Endothelial cell of umbilical vein (primary cell): ENCODE results near the gene PDE4B. TPM values are rescaled to one million over a fixed set of nuclear protein-coding genes. Genes with fewer than 3 reads are reported as not detected.

Experiments used
- BruUV-seq: library from RNA; stranded (reverse); fragments of 400-500 nt; replicated peaks from 2 replicates; lab custom pipeline; 2021; lab: Mats Ljungman, UMichigan
- CTCF ChIA-PET: fragments of 300-600, 350-600 bp; sonication (Branson Sonifier 250); formaldehyde crosslinking; loops from one replicate; lab custom pipeline; 2021; ENCODE audit warnings: antibody characterized with exemption, inconsistent platforms; lab: Charles Lee
- POLR2A ChIA-PET: fragments of 300-600, 350-600 bp; sonication (Branson Sonifier 250); formaldehyde crosslinking; loops from one replicate; lab custom pipeline; 2021; ENCODE audit warnings: antibody characterized with exemption, inconsistent platforms; lab: Charles Lee
- DNase-seq: peaks from one replicate; pipeline ENCODE4 v3.0.0-alpha.2; 2011; ENCODE audit warnings: low read depth, low spot score
- FAIRE-seq: peaks from 2 replicates; lab custom pipeline; 2011; peaks lifted over from hg19 to GRCh38; lab: Jason Lieb, UNC
- H2AFZ ChIP-seq: 2 replicates; pipeline ENCODE4 v1.6.0; 2012; ENCODE audit warnings: low read depth, low read length, control low read depth, inconsistent platforms
- H3K27ac ChIP-seq: 2 replicates; pipeline ENCODE4 v1.5.1; 2011; ENCODE audit warnings: low read depth, mild to moderate bottlenecking, control low read depth, low read length, moderate library complexity; ENCODE audit not compliant: insufficient read depth
- H3K27me3 ChIP-seq, 2 experiments: 2 replicates each; pipeline versions ENCODE4 v1.6.0 to v1.6.1; 2011; ENCODE audit warnings: low read length in 2 of 2, mixed read lengths in 1 of 2; ENCODE audit not compliant: control insufficient read depth in 2 of 2, insufficient read depth in 2 of 2
- H3K36me3 ChIP-seq, 2 experiments: 2 replicates in 1 of 2; 3 replicates in 1 of 2; pipeline ENCODE4 v1.5.1; 2011; ENCODE audit warnings: low read length in 2 of 2, mild to moderate bottlenecking in 1 of 2, moderate library complexity in 1 of 2; ENCODE audit not compliant: control insufficient read depth in 2 of 2, insufficient read depth in 2 of 2; ENCODE audit errors: extremely low read depth in 1 of 2
- H3K4me1 ChIP-seq: 3 replicates; pipeline ENCODE4 v1.5.1; 2011; ENCODE audit warnings: mild to moderate bottlenecking, low read length; ENCODE audit not compliant: control insufficient read depth, insufficient read depth; ENCODE audit errors: extremely low read depth
- H3K4me2 ChIP-seq: 2 replicates; pipeline ENCODE4 v1.6.1; 2011; ENCODE audit warnings: low read length, control low read depth, mixed read lengths; ENCODE audit not compliant: insufficient read depth
- H3K4me3 ChIP-seq, 3 experiments: fragments of 200-600 bp in 1 of 3; sonication (generic), shearing (Covaris generic) in 1 of 3; replicated peaks in 1 of 3; 2 replicates each; pipeline ENCODE4 v1.5.1; 2011 to 2016; ENCODE audit warnings: control low read depth in 3 of 3, low read length in 3 of 3, mild to moderate bottlenecking in 2 of 3, inconsistent platforms in 1 of 3, low read depth in 1 of 3, moderate library complexity in 1 of 3; ENCODE audit not compliant: insufficient read depth in 1 of 3
- H3K79me2 ChIP-seq: 2 replicates; pipeline ENCODE4 v1.6.0; 2012; ENCODE audit warnings: low read length, inconsistent platforms; ENCODE audit not compliant: control insufficient read depth, insufficient read depth
- H3K9ac ChIP-seq: replicated peaks from 2 replicates; pipeline ENCODE3; 2011; ENCODE audit warnings: low read length, control low read depth; ENCODE audit not compliant: insufficient read depth; ENCODE audit errors: extremely low read depth
- H3K9me1 ChIP-seq: replicated peaks from 3 replicates; pipeline ENCODE4 v1.6.0; 2011; ENCODE audit warnings: mild to moderate bottlenecking, low read length; ENCODE audit not compliant: control insufficient read depth, insufficient read depth; ENCODE audit errors: extremely low read depth
- H3K9me3 ChIP-seq: replicated peaks from 2 replicates; pipeline ENCODE4 v1.5.1; 2012; ENCODE audit warnings: low read length, inconsistent platforms; ENCODE audit not compliant: control insufficient read depth, insufficient read depth
- H4K20me1 ChIP-seq: replicated peaks from 2 replicates; pipeline ENCODE3; 2011; ENCODE audit warnings: mild to moderate bottlenecking, low read length; ENCODE audit not compliant: control insufficient read depth, insufficient read depth; ENCODE audit errors: extremely low read depth
- EZH2 ChIP-seq: IDR thresholded peaks from 2 replicates; pipeline ENCODE4 v1.6.1; 2012; ENCODE audit warnings: borderline replicate concordance, low read depth, mild to moderate bottlenecking, moderate library complexity, low read length, inconsistent platforms; ENCODE audit not compliant: severe bottlenecking
- FOS ChIP-seq: IDR thresholded peaks from 2 replicates; pipeline ENCODE4 v1.6.1; 2011; ENCODE audit warnings: mild to moderate bottlenecking, low read length, moderate library complexity, borderline replicate concordance; ENCODE audit not compliant: insufficient read depth
- GATA2 ChIP-seq: IDR thresholded peaks from 2 replicates; pipeline ENCODE4 v1.7.0; 2011; ENCODE audit warnings: low read depth, mild to moderate bottlenecking, moderate library complexity, mixed read lengths, low read length; ENCODE audit not compliant: insufficient read length, insufficient read depth
- JUN ChIP-seq: IDR thresholded peaks from 2 replicates; pipeline ENCODE4 v1.6.1; 2011; ENCODE audit warnings: borderline replicate concordance, low read depth; ENCODE audit not compliant: insufficient read length, insufficient read depth
- MYC ChIP-seq: IDR thresholded peaks from one replicate; pipeline ENCODE4 v1.6.1; 2011; ENCODE audit warnings: mild to moderate bottlenecking, low read depth, low read length
- POLR2A ChIP-seq: IDR thresholded peaks from 2 replicates; pipeline ENCODE4 v1.6.1; 2012; ENCODE audit warnings: low read depth, mild to moderate bottlenecking, control low read depth, low read length
- POLR2AphosphoS5 ChIP-seq: IDR thresholded peaks from 2 replicates; pipeline ENCODE4 v1.6.1; 2012; ENCODE audit warnings: low read depth, mild to moderate bottlenecking, control low read depth, low read length, moderate library complexity; ENCODE audit not compliant: insufficient read depth
- dilution Hi-C: fragments of 300-500 bp; cut with MboI; formaldehyde crosslinking; loops from one replicate; pipeline ENCODE4 v1.15.0; 2019; ENCODE audit warnings: low sequenced_read_pairs; ENCODE audit not compliant: extremely low pct_ligation_motif_present
- intact Hi-C: fragments of 100-400 bp; cut with micrococcal nuclease; formaldehyde crosslinking; loops from one replicate; pipeline ENCODE4 v1.10.0; 2022
- polyA plus RNA-seq, 4 experiments: library from polyadenylated mRNA; depleted of rRNA in 3 of 4; stranded (reverse) in 3 of 4; unstranded in 1 of 4; fragments of >200 nt; gene quantifications; 2 replicates each; pipeline versions ENCODE4 v1.2.1 to v1.2.3, GENCODE V29; 2011 to 2012; ENCODE audit warnings: missing spikeins in 1 of 4
- total RNA-seq: library from RNA; stranded (reverse); gene quantifications from 2 replicates; pipeline ENCODE4 v1.2.3, GENCODE V29; 2021
- TF ChIP-seq, protein P1 (sequence below): IDR thresholded peaks from 2 replicates; pipeline ENCODE4 v1.6.1; 2011; ENCODE audit not compliant: insufficient read depth, insufficient read length
- TF ChIP-seq, protein P2 (sequence below), 2 donors: IDR thresholded peaks; 1 replicate in 1 of 2; 2 replicates in 1 of 2; pipeline ENCODE4 v1.5.1; 2011; ENCODE audit warnings: low read length in 2 of 2, mild to moderate bottlenecking in 2 of 2, moderate library complexity in 2 of 2, control low read depth in 1 of 2, inconsistent platforms in 1 of 2, low read depth in 1 of 2; ENCODE audit not compliant: insufficient read depth in 1 of 2; ENCODE audit errors: extremely low read depth in 1 of 2

The PDE4B gene
- total and polyA plus RNA-seq, 2 donors (not counting 3 experiments of a cell fraction or from before 2014, with no cell fraction given): 63.5 to 69.8 TPM

- peak overlapping the region; percentile 100 for H3K9ac ChIP-seq
- H3K4me1 ChIP-seq: peaks cover 58% of the 10 kb centered on the region
- no peak overlapping the region for H2AFZ ChIP-seq
- DNase-seq (peak; percentile 63), FAIRE-seq (no peak)
- no peaks in the 10 kb centered on the region for H3K9me1 ChIP-seq
- peaks cover 73% of the 10 kb centered on the region for H3K79me2 ChIP-seq
- BruUV-seq: TSS peak; percentile 27
- intact Hi-C loops: loop anchor here (5.0 to 10.0 kb wide), 4 partner anchors 167 to 913 kb away; partner anchors contain the start of genes LEPR, LEPROT and SGIP1
- TF ChIP-seq POLR2AphosphoS5: no peak
- TF ChIP-seq EZH2: no peak
- TF ChIP-seq, protein P1, sequence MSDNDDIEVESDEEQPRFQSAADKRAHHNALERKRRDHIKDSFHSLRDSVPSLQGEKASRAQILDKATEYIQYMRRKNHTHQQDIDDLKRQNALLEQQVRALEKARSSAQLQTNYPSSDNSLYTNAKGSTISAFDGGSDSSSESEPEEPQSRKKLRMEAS: no peak
- no peak for TF ChIP-seq FOS
- no peak for TF ChIP-seq MYC
- TF ChIP-seq JUN: no peak
- no peak for TF ChIP-seq POLR2A
- TF ChIP-seq, protein P2, sequence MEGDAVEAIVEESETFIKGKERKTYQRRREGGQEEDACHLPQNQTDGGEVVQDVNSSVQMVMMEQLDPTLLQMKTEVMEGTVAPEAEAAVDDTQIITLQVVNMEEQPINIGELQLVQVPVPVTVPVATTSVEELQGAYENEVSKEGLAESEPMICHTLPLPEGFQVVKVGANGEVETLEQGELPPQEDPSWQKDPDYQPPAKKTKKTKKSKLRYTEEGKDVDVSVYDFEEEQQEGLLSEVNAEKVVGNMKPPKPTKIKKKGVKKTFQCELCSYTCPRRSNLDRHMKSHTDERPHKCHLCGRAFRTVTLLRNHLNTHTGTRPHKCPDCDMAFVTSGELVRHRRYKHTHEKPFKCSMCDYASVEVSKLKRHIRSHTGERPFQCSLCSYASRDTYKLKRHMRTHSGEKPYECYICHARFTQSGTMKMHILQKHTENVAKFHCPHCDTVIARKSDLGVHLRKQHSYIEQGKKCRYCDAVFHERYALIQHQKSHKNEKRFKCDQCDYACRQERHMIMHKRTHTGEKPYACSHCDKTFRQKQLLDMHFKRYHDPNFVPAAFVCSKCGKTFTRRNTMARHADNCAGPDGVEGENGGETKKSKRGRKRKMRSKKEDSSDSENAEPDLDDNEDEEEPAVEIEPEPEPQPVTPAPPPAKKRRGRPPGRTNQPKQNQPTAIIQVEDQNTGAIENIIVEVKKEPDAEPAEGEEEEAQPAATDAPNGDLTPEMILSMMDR (IDR thresholded peaks at IDR 0.05; ENCODE audit: extremely low read depth in 1 of 2, insufficient read depth in 1 of 2, low read depth in 1 of 2, low read length in 2 of 2): no peak
- no peak for TF ChIP-seq GATA2
- ChIA-PET POLR2A (interaction anchor here (0.9 to 2.3 kb wide), 3 partner anchors 12 to 36 kb away, joined by 3 to 7 read pairs (median 5); no protein-coding TSS in a partner anchor), CTCF (interaction anchor here (1.0 to 4.1 kb wide), 8 partner anchors 18 to 110 kb away, joined by 3 to 35 read pairs (median 4); no protein-coding TSS in a partner anchor)
- no peaks in the 10 kb centered on the region for H4K20me1 ChIP-seq
- H3K9me3 ChIP-seq: no peaks in the 10 kb centered on the region
- H3K27ac ChIP-seq: peak overlapping the region; percentile 95
- peaks cover 0 to 6% of the 10 kb centered on the region in 2 experiments for H3K36me3 ChIP-seq
- H3K4me3 ChIP-seq: peak overlapping the region; percentile 77 to 98 (median 92)
- H3K4me2 ChIP-seq: peak overlapping the region; percentile 100
- dilution Hi-C loops: loop anchor here (25.0 kb wide), 1 partner anchor 202 kb away; the partner anchor contains the start of gene SGIP1
- no peaks in the 10 kb centered on the region for H3K27me3 ChIP-seq
These were observed 542.4 kb downstream of the PDE4B start for GRCh38 chr1:66335125-66335524.
